Right lobe of liver (tissue), 6 donors: Measurements from ENCODE around the gene CPN2. TPM values are rescaled to one million over a fixed set of nuclear protein-coding genes. Genes with fewer than 3 reads are reported as not detected.
A peak's percentile ranks its signal among the peaks of the same experiment; 100 is the strongest.

Experiments
- ATAC-seq, 4 donors: fragments of 200-7000 bp; cut with Tn5 transposase; one replicate each; pipeline ENCODE4 v1.9.1; 2020; ENCODE audit warnings: mild to moderate bottlenecking in 4 of 4, moderate library complexity in 4 of 4
- DNase-seq, 3 donors: peaks; one replicate each; pipeline ENCODE4 v3.0.0-alpha.2; 2020
- H3K27ac ChIP-seq, 3 donors: fragments of 200-600 bp; one replicate each; pipeline ENCODE4 v1.8.0; 2022
- H3K27me3 ChIP-seq, 2 donors: fragments of 200-600 bp; one replicate each; pipeline ENCODE4 v1.8.0; 2022
- H3K36me3 ChIP-seq, 4 donors: fragments of 200-600 bp; sonication (generic) in 1 of 4; one replicate each; pipeline versions ENCODE4 v1.5.1 to v1.8.0; 2017 to 2022; ENCODE audit warnings: control low read depth in 1 of 4
- H3K4me1 ChIP-seq, 4 donors: fragments of 200-600 bp; sonication (generic) in 1 of 4; one replicate each; pipeline versions ENCODE4 v1.5.1 to v1.8.0; 2017 to 2022; ENCODE audit warnings: control low read depth in 1 of 4
- H3K4me3 ChIP-seq, 3 donors: fragments of 200-600 bp; one replicate each; pipeline ENCODE4 v1.8.0; 2022
- H3K9me3 ChIP-seq, 4 donors: fragments of 200-600 bp; sonication (generic) in 1 of 4; one replicate each; pipeline versions ENCODE4 v1.5.1 to v1.8.0; 2017 to 2022; ENCODE audit warnings: control low read depth in 1 of 4
- CTCF ChIP-seq, 4 donors: fragments of 200-600 bp in 3 of 4; fragments of 450-650 bp in 1 of 4; IDR thresholded peaks; one replicate each; pipeline versions ENCODE4 v1.5.1 to v1.8.0; 2016 to 2022; ENCODE audit warnings: antibody characterized with exemption in 4 of 4, mild to moderate bottlenecking in 2 of 4
- POLR2A ChIP-seq: fragments of 450-650 bp; IDR thresholded peaks from one replicate; pipeline ENCODE4 v1.6.1; 2017; ENCODE audit warnings: antibody characterized with exemption, mild to moderate bottlenecking
- WGBS: methylation state at CpG from one replicate; pipeline ENCODE4 v1.1.6; 2018; ENCODE audit warnings: low coverage, low lambda C conversion rate; ENCODE audit not compliant: insufficient coverage; ENCODE audit errors: missing lambda C conversion rate; 5-methylcytosine and 5-hydroxymethylcytosine counted together
- intact Hi-C, 2 donors: fragments of 100-400 bp; cut with DNase I; formaldehyde crosslinking; loops; one replicate each; pipeline versions ENCODE4 v1.11.2 to v1.14.1; 2022
- total RNA-seq, 6 experiments: library from RNA; depleted of rRNA in 2 of 6; stranded (reverse); fragments of >200 nt in 2 of 6; fragmentation: NEBNext Ultra II Directional in 3 of 6; extraction: Animal tissue kit (Norgen Biotek cat#: 25700) in 3 of 6; gene quantifications; one replicate each; pipeline versions ENCODE4 v1.1.0 to v1.2.4, GENCODE V29; 2016 to 2023
- donor health status: DM: no; HTN: yes; CAD: no.
- donor health status: DM: no; HTN: no; CAD: no.
- donor health status: DM: no; HTN: no; CAD: no.
- donor health status: DM: no; HTN: yes; CAD: no.
- donor health status: DM: no; HTN: yes; CAD: no.

The CPN2 gene
- total RNA-seq, 6 experiments from 2014 or later, result 173 to 307 (median 202) TPM

DNA sequence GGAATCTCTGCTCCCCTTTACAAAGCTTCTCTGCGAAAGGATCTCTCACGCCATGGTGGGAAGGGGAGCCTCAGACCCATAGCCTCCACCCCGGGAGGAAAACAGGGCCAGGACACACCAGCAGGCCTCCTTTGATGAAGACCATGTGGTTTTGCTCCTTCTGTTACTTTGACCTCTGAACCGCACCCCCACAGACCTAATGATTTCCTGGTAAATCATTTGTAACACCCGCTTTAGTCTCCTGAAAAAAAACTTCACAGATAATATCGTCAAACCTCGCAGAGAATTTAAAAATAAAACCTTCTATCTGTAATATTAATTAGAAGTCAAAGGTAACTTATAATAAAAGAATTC, 18.3 kb downstream of the CPN2 start:
- Histone ChIP-seq H3K9me3 (no peaks in the 10 kb centered on the region), H3K4me1 (peaks cover 0 to 34% (median 15%) of the 10 kb centered on the region in 4 donors), H3K4me3 (peak overlapping the region in 1 of 3 donors; percentile 16), H3K27ac (peak overlapping the region in 2 of 3 donors; percentile 44 to 78), H3K27me3 (no peaks in the 10 kb centered on the region), H3K36me3 (no peaks in the 10 kb centered on the region)
- peak; percentile 23 to 62 (median 34) for ATAC-seq
- whole genome bisulfite sequencing, result 30% methylated on average over 7 of the region's 7 CpGs
- DNase-seq, result peak in 1 of 3 donors; percentile 64
- no peak for TF ChIP-seq CTCF (IDR thresholded peaks at IDR 0.05)
- intact Hi-C loops, result loop anchor here in 1 of 2 donors (10.0 kb wide), 1 partner anchor 262 kb away; no protein-coding TSS in a partner anchor

DNA sequence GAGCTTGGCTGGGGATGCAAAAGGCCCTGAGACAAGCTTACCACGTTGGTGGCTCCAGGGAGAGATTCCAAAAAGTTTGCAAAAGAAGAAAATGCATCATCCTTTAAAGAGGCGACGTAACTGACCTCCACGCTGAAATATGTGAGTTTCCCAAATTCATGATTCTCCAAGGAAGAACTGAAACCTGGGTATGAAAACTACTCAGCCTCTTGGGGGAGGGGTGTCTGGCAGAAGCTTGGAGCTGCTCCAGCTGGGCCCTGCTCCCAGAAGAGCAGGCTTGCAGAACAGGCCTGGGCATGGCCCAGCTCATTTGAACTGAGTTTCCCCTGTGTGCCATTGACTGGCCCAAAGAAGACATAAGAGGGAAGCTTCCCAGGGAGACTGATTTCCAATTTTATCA, 20.5 kb downstream of the CPN2 start:
- ATAC-seq, result peak; percentile 53 to 70 (median 63)
- H3K4me1 ChIP-seq, result peaks cover 0 to 34% (median 15%) of the 10 kb centered on the region in 4 donors
- 45% methylated on average over 4 of the region's 4 CpGs for WGBS
- TF ChIP-seq CTCF (IDR thresholded peaks at IDR 0.05), result no peak
- TF ChIP-seq POLR2A, result no peak
- H3K27me3 ChIP-seq, result no peaks in the 10 kb centered on the region
- intact Hi-C loops, result loop anchor here in 1 of 2 donors (10.0 kb wide), 1 partner anchor 264 kb away; no protein-coding TSS in a partner anchor
- no peaks in the 10 kb centered on the region for H3K9me3 ChIP-seq
- H3K36me3 ChIP-seq, result no peaks in the 10 kb centered on the region
- peak overlapping the region in 1 of 3 donors; percentile 50 for H3K27ac ChIP-seq
- peak; percentile 76 to 91 (median 89) for DNase-seq
- H3K4me3 ChIP-seq, result no peak overlapping the region

DNA sequence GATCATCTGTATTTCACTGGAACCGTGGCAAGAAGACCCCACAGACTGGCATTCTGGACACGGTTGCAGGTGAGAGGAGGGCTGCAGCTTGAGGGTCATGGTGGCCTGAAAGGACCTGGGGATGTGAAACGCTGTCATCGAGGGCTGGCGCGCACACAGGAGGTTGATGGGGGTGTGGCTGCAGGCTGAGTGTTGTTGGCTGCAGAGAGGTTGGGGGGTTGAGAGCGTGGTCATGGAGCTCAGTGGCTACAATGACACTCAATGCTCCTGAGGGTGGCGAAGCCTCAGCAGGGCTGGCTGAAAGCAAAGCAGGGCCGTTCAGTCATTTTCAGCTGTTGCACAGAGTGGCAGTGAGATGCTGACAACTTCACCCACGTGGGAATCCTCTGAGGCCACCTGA, 21.0 kb downstream of the CPN2 start:
- intact Hi-C loops, result loop anchor here in 1 of 2 donors (10.0 kb wide), 1 partner anchor 265 kb away; no protein-coding TSS in a partner anchor
- no peak for DNase-seq
- Histone ChIP-seq H3K36me3 (no peaks in the 10 kb centered on the region), H3K27ac (no peak overlapping the region), H3K9me3 (no peaks in the 10 kb centered on the region), H3K4me1 (peaks cover 0 to 34% (median 15%) of the 10 kb centered on the region in 4 donors), H3K4me3 (no peak overlapping the region), H3K27me3 (no peaks in the 10 kb centered on the region)
- TF ChIP-seq CTCF (IDR thresholded peaks at IDR 0.05) (no peak), POLR2A (no peak)
- 65% methylated on average over 3 of the region's 10 CpGs for whole genome bisulfite sequencing
- no peak for ATAC-seq

- Histone ChIP-seq H3K4me3 (no peak overlapping the region), H3K27me3 (no peaks in the 10 kb centered on the region), H3K4me1 (peaks cover 0 to 34% (median 15%) of the 10 kb centered on the region in 4 donors), H3K9me3 (no peaks in the 10 kb centered on the region), H3K36me3 (no peaks in the 10 kb centered on the region), H3K27ac (no peak overlapping the region)
- no peak for TF ChIP-seq CTCF (IDR thresholded peaks at IDR 0.05)
- TF ChIP-seq POLR2A, result no peak
- intact Hi-C loops, result no loop called here
- 61% methylated on average over 6 of the region's 7 CpGs for WGBS
- DNase-seq, result no peak
- ATAC-seq, result no peak
Observed at GRCh38 chr3:194329583-194329965, 21.6 kb downstream of the CPN2 start.
